SK-N-SH (cell line): ENCODE data around the gene THSD7B. TPM values are rescaled to one million over a fixed set of nuclear protein-coding genes. Genes with fewer than 3 reads are reported as not detected.
A peak's percentile ranks its signal among the peaks of the same experiment; 100 is the strongest.

ENCODE experiments used
- CTCF ChIA-PET: fragments of 300-600, 350-600 bp; formaldehyde crosslinking; extraction: SDS; loops from one replicate; lab custom pipeline; 2021; lab: Yijun Ruan, JAX
- POLR2A ChIA-PET: fragments of 350-600 bp; sonication (Branson Sonifier 250); formaldehyde crosslinking; extraction: SDS; loops from one replicate; lab custom pipeline; 2020; ENCODE audit warnings: antibody characterized with exemption, inconsistent platforms; lab: Yijun Ruan, JAX
- DNase-seq: peaks from one replicate; pipeline ENCODE4 v3.0.0; 2012
- H2AFZ ChIP-seq: fragments of 200-600 bp; sonication (generic); 2 replicates; pipeline ENCODE4 v1.8.1; 2016; ENCODE audit warnings: antibody characterized with exemption, mild to moderate bottlenecking, low read depth
- H3F3A ChIP-seq: fragments of 200-600 bp; sonication (generic); replicated peaks from 2 replicates; pipeline ENCODE3; 2016; ENCODE audit warnings: antibody characterized with exemption, mild to moderate bottlenecking; ENCODE audit not compliant: insufficient read depth
- H3K27ac ChIP-seq, 2 experiments: fragments of 200-500 bp in 1 of 2; fragments of 200-600 bp in 1 of 2; sonication (Bioruptor generic) in 1 of 2; sonication (generic), shearing (Covaris generic) in 1 of 2; 2 replicates each; pipeline versions ENCODE4 v1.5.1 to v1.6.1; 2014 to 2016; ENCODE audit warnings: low read depth in 2 of 2, inconsistent platforms in 1 of 2, low read length in 1 of 2, mild to moderate bottlenecking in 1 of 2, mixed read lengths in 1 of 2
- H3K27me3 ChIP-seq: fragments of 200-600 bp; sonication (generic), shearing (Covaris generic); 2 replicates; pipeline ENCODE4 v1.6.1; 2016; ENCODE audit warnings: mixed run types; ENCODE audit not compliant: insufficient read depth
- H3K36me3 ChIP-seq, 2 experiments: fragments of 200-500 bp in 1 of 2; fragments of 200-600 bp in 1 of 2; sonication (Bioruptor generic) in 1 of 2; sonication (generic) in 1 of 2; replicated peaks in 1 of 2; 2 replicates each; pipeline versions ENCODE3 to v1.5.1; 2014 to 2016; ENCODE audit warnings: low read length in 1 of 2, mild to moderate bottlenecking in 1 of 2; ENCODE audit not compliant: insufficient read depth in 2 of 2, control insufficient read depth in 1 of 2
- H3K4me1 ChIP-seq, 2 experiments: fragments of 200-500 bp in 1 of 2; fragments of 200-600 bp in 1 of 2; sonication (Bioruptor generic) in 1 of 2; sonication (generic), shearing (Covaris generic) in 1 of 2; 2 replicates each; pipeline versions ENCODE4 v1.5.1 to v1.6.1; 2014 to 2016; ENCODE audit warnings: low read depth in 1 of 2, low read length in 1 of 2, mixed run types in 1 of 2; ENCODE audit not compliant: insufficient read depth in 2 of 2, control insufficient read depth in 1 of 2
- H3K4me2 ChIP-seq: fragments of 200-600 bp; sonication (generic), shearing (Covaris generic); 2 replicates; pipeline ENCODE4 v1.6.1; 2017; ENCODE audit warnings: mixed run types
- H3K4me3 ChIP-seq, 2 experiments: fragments of 200-500 bp in 1 of 2; fragments of 200-600 bp in 1 of 2; sonication (Bioruptor generic) in 1 of 2; sonication (generic), shearing (Covaris generic) in 1 of 2; 2 replicates each; pipeline versions ENCODE4 v1.5.1 to v1.8.1; 2014 to 2016; ENCODE audit warnings: low read depth in 2 of 2, inconsistent platforms in 1 of 2, low read length in 1 of 2, mild to moderate bottlenecking in 1 of 2, mixed read lengths in 1 of 2, moderate library complexity in 1 of 2
- H3K79me2 ChIP-seq: fragments of 200-600 bp; sonication (generic); 2 replicates; pipeline ENCODE4 v1.8.1; 2017; ENCODE audit warnings: mild to moderate bottlenecking; ENCODE audit not compliant: insufficient read depth
- H3K9ac ChIP-seq: fragments of 200-600 bp; sonication (generic); 2 replicates; pipeline ENCODE4 v1.6.1; 2017; ENCODE audit warnings: mixed run types
- H3K9me2 ChIP-seq: fragments of 200-600 bp; sonication (generic); 2 replicates; pipeline ENCODE4 v1.6.1; 2017; ENCODE audit warnings: mixed run types
- H3K9me3 ChIP-seq: fragments of 200-600 bp; sonication (generic); 2 replicates; pipeline ENCODE4 v1.6.1; 2017; ENCODE audit warnings: mixed run types, mild to moderate bottlenecking, moderate library complexity
- H4K20me1 ChIP-seq: fragments of 200-600 bp; sonication (generic); 2 replicates; pipeline ENCODE4 v1.6.1; 2017; ENCODE audit warnings: mild to moderate bottlenecking, mixed run types; ENCODE audit not compliant: insufficient read depth
- MEF2A ChIP-seq: IDR thresholded peaks from 2 replicates; pipeline ENCODE4 v1.4.0; 2012; ENCODE audit warnings: low read depth, borderline replicate concordance
- NRF1 ChIP-seq: IDR thresholded peaks from 2 replicates; pipeline ENCODE4 v1.6.1; 2012; ENCODE audit warnings: low read depth, mild to moderate bottlenecking, low read length
- RAD21 ChIP-seq: IDR thresholded peaks from 2 replicates; pipeline ENCODE4 v1.6.1; 2012; ENCODE audit warnings: mild to moderate bottlenecking, low read length
- SIN3A ChIP-seq: IDR thresholded peaks from 2 replicates; pipeline ENCODE4 v1.6.1; 2012; ENCODE audit warnings: low read depth, mild to moderate bottlenecking, low read length, moderate library complexity, borderline replicate concordance
- SMC3 ChIP-seq: IDR thresholded peaks from 2 replicates; pipeline ENCODE4 v1.6.1; 2012; ENCODE audit warnings: low read depth, low read length, improper control_type of control experiment
- TEAD4 ChIP-seq: IDR thresholded peaks from 2 replicates; pipeline ENCODE4 v1.4.0; 2012; ENCODE audit warnings: mild to moderate bottlenecking, borderline replicate concordance; ENCODE audit not compliant: insufficient read depth
- YY1 ChIP-seq: IDR thresholded peaks from 2 replicates; pipeline ENCODE4 v1.4.0; 2012; ENCODE audit warnings: low read depth, mild to moderate bottlenecking
- WGBS: methylation state at CpG from one replicate; pipeline ENCODE4 v1.1.6; 2017; ENCODE audit warnings: low lambda C conversion rate; 5-methylcytosine and 5-hydroxymethylcytosine counted together
- polyA plus RNA-seq, 3 experiments: library from polyadenylated mRNA; depleted of rRNA; stranded (reverse); fragments of >200 nt; gene quantifications; 2 replicates each; pipeline ENCODE4 v1.2.3, GENCODE V29; 2012
- TF ChIP-seq, protein P1 (sequence below): IDR thresholded peaks from 2 replicates; pipeline ENCODE4 v1.6.1; 2012; ENCODE audit warnings: mild to moderate bottlenecking, low read depth, low read length, moderate library complexity
- TF ChIP-seq, protein P2 (sequence below): fragments of 200-600 bp; sonication (generic); IDR thresholded peaks from 2 replicates; pipeline ENCODE4 v1.6.1; 2017; ENCODE audit warnings: antibody characterized with exemption, mild to moderate bottlenecking, moderate library complexity
- TF ChIP-seq, protein P3 (sequence below): fragments of 150-350 bp; IDR thresholded peaks from 2 replicates; pipeline ENCODE4 v1.6.1; 2017; ENCODE audit warnings: antibody characterized with exemption, low read length, low read depth, borderline replicate concordance
- TF ChIP-seq, protein P4 (sequence below): fragments of 150-350 bp; IDR thresholded peaks from 2 replicates; pipeline ENCODE4 v1.6.1; 2016; ENCODE audit warnings: mild to moderate bottlenecking, low read depth, low read length
- TF ChIP-seq, protein P5 (sequence below): IDR thresholded peaks from 2 replicates; pipeline ENCODE4; 2012

Gene THSD7B
- polyA plus RNA-seq, 1 of the 3 experiments (the other 2 are of a cell fraction) = not detected

DNA sequence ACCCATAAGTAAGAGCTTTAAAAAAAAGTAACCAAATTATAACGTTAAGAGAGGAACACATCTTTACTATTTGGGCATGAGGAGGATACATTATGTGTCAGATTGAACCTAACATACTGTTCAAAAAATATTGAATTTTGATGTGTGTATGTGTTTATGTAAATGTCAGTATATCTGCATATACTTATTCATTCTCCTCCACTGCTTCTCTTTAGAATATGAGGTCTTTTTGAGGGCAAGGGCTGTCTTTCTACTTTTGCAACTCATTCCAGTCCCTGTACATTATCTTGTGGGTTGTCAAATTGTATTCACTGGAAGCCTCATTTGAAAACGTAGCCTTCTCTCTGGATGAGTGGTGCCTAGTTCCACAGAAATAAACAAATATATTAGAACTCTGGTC is 689.5 kb downstream of the THSD7B start:
- Histone ChIP-seq H3K4me3 (no peak overlapping the region), H4K20me1 (no peaks in the 10 kb centered on the region), H3K4me1 (no peaks in the 10 kb centered on the region), H3K4me2 (no peak overlapping the region), H3F3A (no peaks in the 10 kb centered on the region), H2AFZ (no peak overlapping the region), H3K9me2 (no peaks in the 10 kb centered on the region), H3K27ac (no peak overlapping the region), H3K9ac (no peak overlapping the region), H3K36me3 (no peaks in the 10 kb centered on the region), H3K9me3 (no peaks in the 10 kb centered on the region), H3K79me2 (no peaks in the 10 kb centered on the region), H3K27me3 (no peaks in the 10 kb centered on the region)
- no peak for DNase-seq
- 11% methylated on average over 2 of the region's 2 CpGs for WGBS
- POLR2A ChIA-PET = no interaction called here
- CTCF ChIA-PET = interaction anchor here (3.4 kb wide), 1 partner anchor 12 kb away, joined by 24 read pairs; no protein-coding TSS in a partner anchor
- TF ChIP-seq, protein P1, sequence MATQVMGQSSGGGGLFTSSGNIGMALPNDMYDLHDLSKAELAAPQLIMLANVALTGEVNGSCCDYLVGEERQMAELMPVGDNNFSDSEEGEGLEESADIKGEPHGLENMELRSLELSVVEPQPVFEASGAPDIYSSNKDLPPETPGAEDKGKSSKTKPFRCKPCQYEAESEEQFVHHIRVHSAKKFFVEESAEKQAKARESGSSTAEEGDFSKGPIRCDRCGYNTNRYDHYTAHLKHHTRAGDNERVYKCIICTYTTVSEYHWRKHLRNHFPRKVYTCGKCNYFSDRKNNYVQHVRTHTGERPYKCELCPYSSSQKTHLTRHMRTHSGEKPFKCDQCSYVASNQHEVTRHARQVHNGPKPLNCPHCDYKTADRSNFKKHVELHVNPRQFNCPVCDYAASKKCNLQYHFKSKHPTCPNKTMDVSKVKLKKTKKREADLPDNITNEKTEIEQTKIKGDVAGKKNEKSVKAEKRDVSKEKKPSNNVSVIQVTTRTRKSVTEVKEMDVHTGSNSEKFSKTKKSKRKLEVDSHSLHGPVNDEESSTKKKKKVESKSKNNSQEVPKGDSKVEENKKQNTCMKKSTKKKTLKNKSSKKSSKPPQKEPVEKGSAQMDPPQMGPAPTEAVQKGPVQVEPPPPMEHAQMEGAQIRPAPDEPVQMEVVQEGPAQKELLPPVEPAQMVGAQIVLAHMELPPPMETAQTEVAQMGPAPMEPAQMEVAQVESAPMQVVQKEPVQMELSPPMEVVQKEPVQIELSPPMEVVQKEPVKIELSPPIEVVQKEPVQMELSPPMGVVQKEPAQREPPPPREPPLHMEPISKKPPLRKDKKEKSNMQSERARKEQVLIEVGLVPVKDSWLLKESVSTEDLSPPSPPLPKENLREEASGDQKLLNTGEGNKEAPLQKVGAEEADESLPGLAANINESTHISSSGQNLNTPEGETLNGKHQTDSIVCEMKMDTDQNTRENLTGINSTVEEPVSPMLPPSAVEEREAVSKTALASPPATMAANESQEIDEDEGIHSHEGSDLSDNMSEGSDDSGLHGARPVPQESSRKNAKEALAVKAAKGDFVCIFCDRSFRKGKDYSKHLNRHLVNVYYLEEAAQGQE = no peak
- TF ChIP-seq TEAD4 (no peak), NRF1 (no peak), YY1 (no peak)
- TF ChIP-seq, protein P2, sequence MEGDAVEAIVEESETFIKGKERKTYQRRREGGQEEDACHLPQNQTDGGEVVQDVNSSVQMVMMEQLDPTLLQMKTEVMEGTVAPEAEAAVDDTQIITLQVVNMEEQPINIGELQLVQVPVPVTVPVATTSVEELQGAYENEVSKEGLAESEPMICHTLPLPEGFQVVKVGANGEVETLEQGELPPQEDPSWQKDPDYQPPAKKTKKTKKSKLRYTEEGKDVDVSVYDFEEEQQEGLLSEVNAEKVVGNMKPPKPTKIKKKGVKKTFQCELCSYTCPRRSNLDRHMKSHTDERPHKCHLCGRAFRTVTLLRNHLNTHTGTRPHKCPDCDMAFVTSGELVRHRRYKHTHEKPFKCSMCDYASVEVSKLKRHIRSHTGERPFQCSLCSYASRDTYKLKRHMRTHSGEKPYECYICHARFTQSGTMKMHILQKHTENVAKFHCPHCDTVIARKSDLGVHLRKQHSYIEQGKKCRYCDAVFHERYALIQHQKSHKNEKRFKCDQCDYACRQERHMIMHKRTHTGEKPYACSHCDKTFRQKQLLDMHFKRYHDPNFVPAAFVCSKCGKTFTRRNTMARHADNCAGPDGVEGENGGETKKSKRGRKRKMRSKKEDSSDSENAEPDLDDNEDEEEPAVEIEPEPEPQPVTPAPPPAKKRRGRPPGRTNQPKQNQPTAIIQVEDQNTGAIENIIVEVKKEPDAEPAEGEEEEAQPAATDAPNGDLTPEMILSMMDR = no peak
- TF ChIP-seq, protein P3, sequence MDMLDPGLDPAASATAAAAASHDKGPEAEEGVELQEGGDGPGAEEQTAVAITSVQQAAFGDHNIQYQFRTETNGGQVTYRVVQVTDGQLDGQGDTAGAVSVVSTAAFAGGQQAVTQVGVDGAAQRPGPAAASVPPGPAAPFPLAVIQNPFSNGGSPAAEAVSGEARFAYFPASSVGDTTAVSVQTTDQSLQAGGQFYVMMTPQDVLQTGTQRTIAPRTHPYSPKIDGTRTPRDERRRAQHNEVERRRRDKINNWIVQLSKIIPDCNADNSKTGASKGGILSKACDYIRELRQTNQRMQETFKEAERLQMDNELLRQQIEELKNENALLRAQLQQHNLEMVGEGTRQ = no peak

DNA sequence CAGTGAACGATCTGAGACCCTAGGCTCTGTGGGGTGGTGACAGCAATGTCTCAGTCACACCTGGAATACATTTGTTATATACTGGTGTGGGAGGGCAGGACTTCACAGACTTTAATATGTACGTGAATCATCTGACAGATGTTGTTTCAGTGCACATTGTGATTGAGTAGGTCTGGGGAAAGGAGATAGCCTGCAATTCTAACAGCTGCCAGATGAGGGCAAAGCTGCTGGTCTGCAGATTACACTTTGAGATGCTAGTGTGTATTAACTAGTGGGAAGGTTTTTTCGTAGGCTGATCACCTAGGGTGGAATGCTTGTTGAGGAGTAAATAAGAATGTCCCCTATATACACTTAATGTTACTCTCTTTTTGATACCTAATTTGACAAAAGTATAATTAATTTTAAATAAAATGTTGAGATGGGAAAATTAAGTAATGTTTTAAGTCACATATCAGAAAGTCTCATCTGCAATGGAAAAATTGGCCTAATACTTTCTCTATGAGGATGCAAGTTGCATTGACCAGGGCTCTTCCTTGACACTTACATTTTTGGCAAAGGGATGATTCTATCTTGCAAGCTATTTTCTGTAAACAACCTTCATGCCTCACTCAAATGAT is 702.0 kb downstream of the THSD7B start:
- no peaks in the 10 kb centered on the region for H3K9me2 ChIP-seq
- H3F3A ChIP-seq = no peaks in the 10 kb centered on the region
- no peak overlapping the region for H2AFZ ChIP-seq
- no peaks in the 10 kb centered on the region for H3K4me1 ChIP-seq
- ChIA-PET CTCF (interaction anchor here (0.6 to 3.8 kb wide), 16 partner anchors 10 to 893 kb away, joined by 3 to 24 read pairs (median 4); no protein-coding TSS in a partner anchor), POLR2A (no interaction called here)
- no peaks in the 10 kb centered on the region for H3K27me3 ChIP-seq
- 10% methylated on average over 3 of the region's 3 CpGs for WGBS
- no peaks in the 10 kb centered on the region for H3K36me3 ChIP-seq
- no peak overlapping the region for H3K4me3 ChIP-seq
- no peak overlapping the region for H3K27ac ChIP-seq
- no peak overlapping the region for H3K4me2 ChIP-seq
- TF ChIP-seq SIN3A = no peak
- peak; percentile 71 for TF ChIP-seq RAD21
- TF ChIP-seq, protein P4, sequence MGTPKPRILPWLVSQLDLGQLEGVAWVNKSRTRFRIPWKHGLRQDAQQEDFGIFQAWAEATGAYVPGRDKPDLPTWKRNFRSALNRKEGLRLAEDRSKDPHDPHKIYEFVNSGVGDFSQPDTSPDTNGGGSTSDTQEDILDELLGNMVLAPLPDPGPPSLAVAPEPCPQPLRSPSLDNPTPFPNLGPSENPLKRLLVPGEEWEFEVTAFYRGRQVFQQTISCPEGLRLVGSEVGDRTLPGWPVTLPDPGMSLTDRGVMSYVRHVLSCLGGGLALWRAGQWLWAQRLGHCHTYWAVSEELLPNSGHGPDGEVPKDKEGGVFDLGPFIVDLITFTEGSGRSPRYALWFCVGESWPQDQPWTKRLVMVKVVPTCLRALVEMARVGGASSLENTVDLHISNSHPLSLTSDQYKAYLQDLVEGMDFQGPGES = no peak
- TF ChIP-seq, protein P2 = peak; percentile 63
- TF ChIP-seq MEF2A = no peak
- TF ChIP-seq, protein P5, sequence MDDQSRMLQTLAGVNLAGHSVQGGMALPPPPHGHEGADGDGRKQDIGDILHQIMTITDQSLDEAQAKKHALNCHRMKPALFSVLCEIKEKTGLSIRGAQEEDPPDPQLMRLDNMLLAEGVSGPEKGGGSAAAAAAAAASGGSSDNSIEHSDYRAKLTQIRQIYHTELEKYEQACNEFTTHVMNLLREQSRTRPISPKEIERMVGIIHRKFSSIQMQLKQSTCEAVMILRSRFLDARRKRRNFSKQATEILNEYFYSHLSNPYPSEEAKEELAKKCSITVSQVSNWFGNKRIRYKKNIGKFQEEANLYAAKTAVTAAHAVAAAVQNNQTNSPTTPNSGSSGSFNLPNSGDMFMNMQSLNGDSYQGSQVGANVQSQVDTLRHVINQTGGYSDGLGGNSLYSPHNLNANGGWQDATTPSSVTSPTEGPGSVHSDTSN = no peak
- peak; percentile 66 for TF ChIP-seq SMC3
- TF ChIP-seq, all 33 proteins: peak for 3
- H3K9ac ChIP-seq = no peak overlapping the region
- no peaks in the 10 kb centered on the region for H4K20me1 ChIP-seq
- no peaks in the 10 kb centered on the region for H3K79me2 ChIP-seq
- peak; percentile 44 for DNase-seq
- H3K9me3 ChIP-seq = no peaks in the 10 kb centered on the region
